Muscle of leg (tissue), 11 donors: ENCODE measurements around the gene TMEM50B. TPM values are rescaled to one million over a fixed set of nuclear protein-coding genes. Genes with fewer than 3 reads are reported as not detected.

ENCODE experiments used
- DNase-seq: peaks from one replicate; pipeline ENCODE4 v3.0.0; 2013
- H3K27ac ChIP-seq: one replicate; pipeline ENCODE4 v1.5.1; 2013; ENCODE audit warnings: mild to moderate bottlenecking, low read length, control low read depth
- H3K27me3 ChIP-seq: one replicate; pipeline ENCODE4 v1.6.1; 2013; ENCODE audit warnings: low read length; ENCODE audit not compliant: control insufficient read depth, insufficient read depth
- H3K36me3 ChIP-seq: one replicate; pipeline ENCODE4 v1.6.1; 2013; ENCODE audit warnings: low read length; ENCODE audit not compliant: control insufficient read depth, insufficient read depth
- H3K4me1 ChIP-seq: one replicate; pipeline ENCODE4 v1.6.1; 2013; ENCODE audit warnings: low read length; ENCODE audit not compliant: control insufficient read depth, insufficient read depth
- H3K4me3 ChIP-seq: one replicate; pipeline ENCODE4 v1.5.1; 2013; ENCODE audit warnings: low read length, control low read depth
- H3K9me3 ChIP-seq: replicated peaks from 2 replicates; pipeline ENCODE4 v1.6.1; 2013; ENCODE audit warnings: low read depth, low read length; ENCODE audit not compliant: control insufficient read depth
- WGBS: methylation state at CpG from one replicate; pipeline ENCODE4 v1.1.5; 2013; ENCODE audit warnings: missing lambda C conversion rate; ENCODE audit not compliant: insufficient coverage; 5-methylcytosine and 5-hydroxymethylcytosine counted together
- polyA plus RNA-seq, 8 donors: library from polyadenylated mRNA; unstranded; fragments of 120-200 nt; gene quantifications; one replicate each; pipeline versions ENCODE4 v1.2.1 to v1.2.3, GENCODE V29; 2013; ENCODE audit warnings: inconsistent platforms in 1 of 8, low replicate concordance in 1 of 8; ENCODE audit not compliant: insufficient read length in 8 of 8, insufficient read depth in 1 of 8
- total RNA-seq: library from RNA; stranded (reverse); fragments of 120-200 nt; gene quantifications from one replicate; pipeline ENCODE4 v1.2.4, GENCODE V29; 2013

TMEM50B gene
- total and polyA plus RNA-seq, 9 donors: 15.3 to 29.5 (median 22.9) TPM

DNA sequence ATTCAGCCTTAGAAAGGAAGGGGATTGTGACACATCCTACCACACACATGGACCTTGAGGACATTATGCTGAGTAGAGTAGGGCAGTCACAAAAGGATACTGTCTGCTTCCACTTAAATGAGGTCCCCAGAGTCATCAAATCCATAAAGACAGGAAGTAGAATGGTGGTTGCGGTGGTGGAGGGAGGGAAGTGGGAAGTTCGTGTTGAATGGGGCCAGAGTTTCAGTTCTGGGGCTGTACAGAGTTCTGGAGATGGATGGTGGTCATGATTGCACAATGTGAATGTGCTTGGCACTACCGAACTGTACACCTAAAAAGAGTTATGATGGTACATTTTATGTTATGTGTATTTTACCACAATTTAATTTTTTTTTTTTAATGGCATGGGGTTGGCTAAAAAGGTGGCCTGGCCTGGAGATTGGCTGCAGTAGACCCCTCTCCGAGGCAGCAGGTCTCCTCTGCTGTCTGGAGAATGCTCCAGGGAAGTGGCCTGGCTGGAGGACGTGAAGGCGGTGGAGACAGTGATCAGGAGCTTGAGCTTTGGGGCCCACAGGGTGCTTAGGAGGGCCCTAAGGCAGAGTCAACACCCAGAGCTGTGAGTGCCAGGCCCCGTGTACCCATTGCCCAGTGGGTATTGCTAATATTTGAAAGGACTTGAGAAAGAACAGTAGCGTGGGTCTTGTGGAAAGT is 46.2 kb downstream of the TMEM50B start:
- Histone ChIP-seq H3K4me3 (no peak overlapping the region), H3K4me1 (peaks cover 3% of the 10 kb centered on the region), H3K9me3 (no peaks in the 10 kb centered on the region), H3K27ac (no peak overlapping the region), H3K36me3 (peaks cover 73% of the 10 kb centered on the region), H3K27me3 (no peaks in the 10 kb centered on the region)
- WGBS: 59% methylated on average over 5 of the region's 8 CpGs
- DNase-seq: peak; percentile 57

DNA sequence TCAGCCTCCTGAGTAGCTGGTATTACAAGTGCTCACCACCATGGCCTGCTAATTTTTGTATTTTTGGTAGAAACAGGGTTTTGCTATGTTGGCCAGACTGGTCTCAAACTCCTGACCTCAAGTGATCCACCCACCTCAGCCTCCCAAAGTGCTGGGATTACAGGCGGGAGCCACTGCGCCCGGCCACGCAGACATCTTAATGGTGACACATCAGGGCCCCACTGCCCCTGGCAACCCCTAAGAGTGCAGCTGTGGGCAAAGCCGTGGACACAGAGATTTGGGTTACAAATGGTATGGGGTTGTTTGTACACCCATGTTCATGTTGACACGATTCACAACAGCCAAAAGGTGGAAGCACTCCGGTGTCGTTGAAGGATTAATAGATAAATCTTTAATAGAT is 46.8 kb downstream of the TMEM50B start:
- no peak overlapping the region for H3K4me3 ChIP-seq
- peaks cover 75% of the 10 kb centered on the region for H3K36me3 ChIP-seq
- no peak for DNase-seq
- H3K4me1 ChIP-seq: peaks cover 3% of the 10 kb centered on the region
- H3K9me3 ChIP-seq: no peaks in the 10 kb centered on the region
- no peaks in the 10 kb centered on the region for H3K27me3 ChIP-seq
- H3K27ac ChIP-seq: no peak overlapping the region
- WGBS: 90% methylated on average over 5 of the region's 8 CpGs

DNA sequence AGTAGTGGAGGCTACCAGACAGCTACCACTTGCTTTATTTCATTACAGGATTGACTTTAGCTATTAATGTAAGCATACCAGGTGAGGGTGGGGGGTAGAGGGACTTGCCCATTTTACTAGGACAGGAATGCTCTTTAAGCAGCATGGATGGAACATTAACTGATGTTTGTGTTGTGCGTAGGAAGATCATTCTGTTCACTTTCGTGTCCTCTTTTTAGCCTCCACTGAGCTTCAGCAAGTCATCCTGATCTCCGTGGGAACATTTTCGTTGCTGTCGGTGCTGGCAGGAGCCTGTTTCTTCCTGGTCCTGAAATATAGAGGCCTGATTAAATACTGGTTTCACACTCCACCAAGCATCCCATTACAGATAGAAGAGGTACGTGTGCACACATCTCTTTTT is 47.3 kb downstream of the TMEM50B start:
- Histone ChIP-seq H3K9me3 (no peaks in the 10 kb centered on the region), H3K4me1 (peaks cover 3% of the 10 kb centered on the region), H3K36me3 (peaks cover 72% of the 10 kb centered on the region), H3K27ac (no peak overlapping the region), H3K4me3 (no peak overlapping the region), H3K27me3 (no peaks in the 10 kb centered on the region)
- 92% methylated on average over 5 of the region's 6 CpGs for WGBS
- DNase-seq: no peak

DNA sequence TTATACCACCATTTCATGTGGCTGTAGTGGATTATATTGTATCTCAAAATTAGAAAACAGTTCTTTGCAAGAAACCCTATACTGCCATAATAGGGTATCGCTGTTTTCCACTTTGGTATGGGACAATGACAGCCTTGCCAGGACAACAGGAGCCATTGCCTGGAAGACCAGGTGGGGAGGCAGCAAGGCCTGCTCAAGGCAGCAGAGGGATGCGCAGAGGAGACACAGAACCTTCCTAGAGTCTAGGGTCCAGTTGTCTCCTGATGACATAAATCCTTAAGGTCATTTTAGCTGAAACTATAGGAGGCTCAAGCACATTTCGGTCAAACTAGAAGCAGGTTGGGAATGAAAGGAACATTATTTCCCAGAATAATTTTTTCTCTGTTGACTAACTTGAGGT is 48.9 kb downstream of the TMEM50B start:
- Histone ChIP-seq H3K27me3 (no peaks in the 10 kb centered on the region), H3K9me3 (no peaks in the 10 kb centered on the region), H3K27ac (no peak overlapping the region), H3K36me3 (peaks cover 73% of the 10 kb centered on the region), H3K4me1 (peaks cover 3% of the 10 kb centered on the region), H3K4me3 (no peak overlapping the region)
- no peak for DNase-seq
- WGBS: 92% methylated on average over 2 of the region's 3 CpGs

DNA sequence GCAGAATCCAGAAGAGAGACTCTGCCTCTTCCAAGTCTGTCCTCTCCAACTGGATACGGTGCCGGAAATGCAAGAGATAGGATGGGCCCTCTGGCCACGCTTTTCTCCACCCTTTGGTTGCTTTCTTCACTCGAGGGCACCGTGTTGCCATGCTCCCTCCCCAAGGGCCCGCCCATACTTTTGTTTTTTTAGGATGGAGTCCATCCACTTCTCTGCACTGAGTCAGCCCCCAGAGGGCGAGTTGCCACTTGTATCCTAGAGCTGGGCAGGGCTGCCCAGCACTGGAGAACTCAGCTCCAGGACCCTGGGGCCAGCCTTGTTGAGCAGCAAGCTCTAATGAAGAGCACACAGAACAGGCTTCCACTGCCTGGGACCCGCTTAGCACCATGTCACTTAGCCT is 51.1 kb downstream of the TMEM50B start:
- no peaks in the 10 kb centered on the region for H3K9me3 ChIP-seq
- peaks cover 3% of the 10 kb centered on the region for H3K4me1 ChIP-seq
- H3K27me3 ChIP-seq: no peaks in the 10 kb centered on the region
- WGBS: 83% methylated on average over 8 of the region's 8 CpGs
- no peak for DNase-seq
- H3K36me3 ChIP-seq: peaks cover 79% of the 10 kb centered on the region
- H3K4me3 ChIP-seq: no peak overlapping the region
- H3K27ac ChIP-seq: no peak overlapping the region

DNA sequence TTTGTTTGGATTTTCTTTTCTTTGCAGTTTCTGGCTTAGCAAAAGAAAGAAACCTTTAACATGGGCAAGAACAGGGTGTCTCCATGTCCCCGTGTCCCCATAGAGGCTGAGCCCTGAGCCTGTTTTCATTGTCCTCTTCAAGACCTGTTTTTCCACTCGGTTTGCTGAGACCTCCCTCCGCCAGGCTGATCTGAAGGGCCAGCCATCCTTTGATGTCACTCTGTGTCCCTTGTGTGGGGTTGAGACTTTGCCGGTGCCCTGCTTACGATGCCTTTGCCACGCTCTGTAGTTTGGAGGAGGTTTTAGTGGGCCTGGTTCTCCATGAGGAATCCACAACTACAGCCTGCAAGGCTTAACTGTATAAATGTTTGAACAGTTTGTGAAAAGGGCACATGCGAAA is 52.7 kb downstream of the TMEM50B start:
- WGBS: 84% methylated on average over 4 of the region's 7 CpGs
- Histone ChIP-seq H3K27me3 (no peaks in the 10 kb centered on the region), H3K4me3 (no peak overlapping the region), H3K36me3 (peaks cover 71% of the 10 kb centered on the region), H3K9me3 (no peaks in the 10 kb centered on the region), H3K4me1 (peaks cover 3% of the 10 kb centered on the region), H3K27ac (no peak overlapping the region)
- no peak for DNase-seq

DNA sequence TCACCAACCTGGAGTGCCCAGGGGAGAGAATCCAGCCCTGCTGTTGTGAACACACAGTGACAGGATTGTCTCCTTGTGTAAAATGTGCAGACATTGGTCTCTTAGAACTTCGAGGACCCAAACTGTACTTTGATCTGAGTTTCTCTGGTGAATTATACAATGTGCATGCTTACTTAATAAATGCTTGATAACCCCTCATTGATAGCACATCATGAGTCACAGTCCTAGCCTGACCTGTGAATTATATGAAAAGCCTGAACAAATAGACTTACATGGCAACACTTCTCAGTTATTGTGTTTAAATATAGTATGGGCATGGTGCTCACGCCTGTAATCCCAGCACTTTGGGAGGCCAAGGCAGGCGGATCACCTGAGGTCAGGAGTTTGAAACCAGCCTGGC is 53.9 kb downstream of the TMEM50B start:
- no peak overlapping the region for H3K4me3 ChIP-seq
- H3K36me3 ChIP-seq: peaks cover 68% of the 10 kb centered on the region
- H3K27ac ChIP-seq: no peak overlapping the region
- DNase-seq: no peak
- peaks cover 3% of the 10 kb centered on the region for H3K4me1 ChIP-seq
- no CpG with 5 or more reads among the region's 3 CpGs for WGBS
- H3K27me3 ChIP-seq: no peaks in the 10 kb centered on the region
- H3K9me3 ChIP-seq: no peaks in the 10 kb centered on the region

DNA sequence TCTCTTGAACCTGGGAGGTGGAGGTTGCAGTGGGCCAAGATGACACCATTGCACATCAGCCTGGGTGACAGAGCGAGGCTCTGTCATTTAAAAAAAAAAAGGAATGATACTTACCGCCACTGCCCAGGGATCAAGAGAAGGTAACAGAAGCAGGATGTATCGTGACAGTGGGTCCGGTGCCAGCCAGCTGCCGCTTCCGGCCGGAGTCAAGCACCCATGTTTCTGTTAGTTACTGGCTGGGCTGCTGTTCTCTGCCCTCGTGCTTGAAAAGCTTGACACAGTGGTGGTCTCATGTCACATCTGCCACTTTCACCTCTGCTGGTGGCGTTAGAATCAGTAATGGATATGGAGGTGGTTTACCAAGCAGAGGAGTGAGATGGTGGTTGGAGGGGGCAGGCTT is 55.6 kb downstream of the TMEM50B start:
- no peaks in the 10 kb centered on the region for H3K9me3 ChIP-seq
- no peak overlapping the region for H3K27ac ChIP-seq
- peaks cover 73% of the 10 kb centered on the region for H3K36me3 ChIP-seq
- H3K4me1 ChIP-seq: peaks cover 3% of the 10 kb centered on the region
- H3K27me3 ChIP-seq: no peaks in the 10 kb centered on the region
- no peak for DNase-seq
- no peak overlapping the region for H3K4me3 ChIP-seq
- WGBS: 92% methylated on average over 7 of the region's 9 CpGs

DNA sequence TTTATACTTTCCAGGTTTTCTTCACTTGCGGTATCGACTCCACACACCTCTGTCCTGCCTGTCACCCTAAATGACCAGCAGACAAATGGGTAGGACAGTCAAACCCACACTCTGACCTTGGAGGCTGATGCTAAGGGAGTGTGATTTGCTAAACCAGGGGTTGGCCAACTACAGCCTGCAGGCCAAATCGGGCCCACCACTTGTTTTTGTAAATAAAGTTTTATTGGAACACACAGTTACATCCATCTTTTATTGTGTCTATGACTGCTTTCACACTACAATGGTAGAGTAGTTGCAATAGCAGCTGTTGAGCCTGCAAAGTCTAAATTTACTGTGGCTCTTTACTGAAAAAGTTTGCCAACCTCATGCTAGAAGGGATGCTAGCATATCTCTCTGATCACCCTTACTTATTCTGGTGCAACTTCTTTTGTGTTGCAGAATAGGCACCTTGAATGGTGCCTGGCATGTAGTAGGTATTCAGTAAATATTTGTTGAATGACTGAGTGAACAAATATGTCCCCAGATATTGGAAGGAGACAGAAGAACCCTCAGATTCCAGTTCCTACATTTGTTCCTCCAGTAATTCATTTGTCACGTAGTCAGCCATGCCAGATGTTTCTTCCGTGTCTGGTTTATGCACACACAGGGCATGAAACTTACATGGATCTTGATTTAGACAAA is 57.9 kb downstream of the TMEM50B start:
- Histone ChIP-seq H3K4me1 (no peaks in the 10 kb centered on the region), H3K27ac (no peak overlapping the region), H3K9me3 (no peaks in the 10 kb centered on the region), H3K36me3 (peaks cover 61% of the 10 kb centered on the region), H3K27me3 (no peaks in the 10 kb centered on the region), H3K4me3 (no peak overlapping the region)
- DNase-seq: no peak
- WGBS: no CpG with 5 or more reads among the region's 5 CpGs

DNA sequence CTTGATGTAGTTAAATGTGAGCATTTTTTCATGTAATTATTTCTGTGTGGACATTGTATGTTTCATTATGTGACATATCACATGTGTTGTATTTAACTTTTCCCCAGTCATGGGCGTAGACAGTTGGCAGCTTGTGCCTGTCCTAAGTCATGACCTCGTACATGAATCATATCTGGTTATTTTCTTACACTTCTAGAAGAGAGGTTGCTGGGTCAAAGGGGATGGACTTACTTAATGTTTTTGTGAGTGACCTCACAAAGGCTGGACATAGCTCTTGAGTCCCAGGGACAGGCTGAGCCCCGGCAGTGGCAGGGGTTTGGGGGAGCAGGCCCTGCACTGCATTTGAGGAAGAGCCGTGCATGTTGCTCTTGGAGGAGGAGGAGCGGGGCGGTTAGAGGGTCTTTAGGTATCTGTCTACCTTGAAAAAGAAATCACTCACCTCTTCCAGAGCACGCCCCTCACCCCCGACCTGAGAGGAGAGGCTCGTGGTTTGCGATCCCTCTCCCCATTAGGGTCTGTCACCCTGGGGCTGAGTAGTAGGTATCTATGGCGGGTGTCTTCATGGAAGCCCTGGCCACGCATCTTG is 60.1 kb downstream of the TMEM50B start:
- Histone ChIP-seq H3K4me1 (no peaks in the 10 kb centered on the region), H3K9me3 (no peaks in the 10 kb centered on the region), H3K4me3 (no peak overlapping the region), H3K27me3 (no peaks in the 10 kb centered on the region), H3K27ac (no peak overlapping the region), H3K36me3 (peaks cover 55% of the 10 kb centered on the region)
- 100% methylated on average over 1 of the region's 12 CpGs for WGBS
- DNase-seq: peak; percentile 39
